Mammary epithelial cell (primary cell): Measurements from ENCODE around the gene ADAMTS17.

Source experiments
- CTCF ChIP-seq, 2 donors: IDR thresholded peaks in 1 of 2; conservative IDR thresholded peaks in 1 of 2; 2 replicates each; pipeline ENCODE4 v1.5.1; 2011 to 2012; ENCODE audit warnings: inconsistent platforms in 2 of 2, low read length in 2 of 2, mild to moderate bottlenecking in 2 of 2, control low read depth in 1 of 2, low read depth in 1 of 2; ENCODE audit not compliant: insufficient read depth in 1 of 2; ENCODE audit errors: extremely low read depth in 1 of 2
- EZH2 ChIP-seq: IDR thresholded peaks from 2 replicates; pipeline ENCODE4 v1.6.1; 2012; ENCODE audit warnings: low read length, inconsistent platforms, borderline replicate concordance

GRCh38 chr15:99981191-99981647 is 360.6 kb downstream of the ADAMTS17 start:
- TF ChIP-seq CTCF (conservative IDR thresholded peaks at IDR 0.05 in 1 of 2, IDR thresholded peaks at IDR 0.05 in 1 of 2; ENCODE audit: extremely low read depth in 1 of 2, insufficient read depth in 1 of 2, low read depth in 1 of 2, low read length in 2 of 2) = peak; percentile 5 to 45
- no peak for TF ChIP-seq EZH2
